Chondrocyte (in vitro differentiated cells): ENCODE data around the gene SRSF1. TPM values are rescaled to one million over a fixed set of nuclear protein-coding genes. Genes with fewer than 3 reads are reported as not detected.
A peak's percentile ranks its signal among the peaks of the same experiment; 100 is the strongest.

Experiments
- DNase-seq: peaks from one replicate; pipeline ENCODE4 v3.0.0; 2021; ENCODE audit warnings: mixed read lengths, low spot score
- H3K27ac Mint-ChIP-seq: one replicate; pipeline ENCODE4 v1.8.0; 2021; ENCODE audit warnings: mild to moderate bottlenecking, moderate library complexity, mixed read lengths; ENCODE audit not compliant: unreplicated experiment
- H3K27me3 Mint-ChIP-seq: 2 replicates; pipeline ENCODE4 v1.8.0; 2021; ENCODE audit warnings: low read depth, mixed read lengths
- H3K36me3 Mint-ChIP-seq: 2 replicates; pipeline ENCODE4 v1.8.0; 2021; ENCODE audit warnings: low read depth, mixed read lengths
- H3K4me1 Mint-ChIP-seq: 2 replicates; pipeline ENCODE4 v1.8.0; 2021; ENCODE audit warnings: low read depth, mild to moderate bottlenecking, mixed read lengths
- H3K4me3 Mint-ChIP-seq: one replicate; pipeline ENCODE4 v1.8.0; 2021; ENCODE audit warnings: mild to moderate bottlenecking, moderate library complexity, mixed read lengths; ENCODE audit not compliant: unreplicated experiment
- H3K9me3 Mint-ChIP-seq: 2 replicates; pipeline ENCODE4 v1.8.0; 2021; ENCODE audit warnings: low read depth, mixed read lengths
- total RNA-seq: library from RNA; stranded (reverse); gene quantifications from 3 replicates; pipeline ENCODE4 v1.2.1, GENCODE V29; 2021
- TF ChIP-seq, protein P1 (sequence below): fragments of 200-600 bp; sonication (generic); IDR thresholded peaks from 2 replicates; pipeline ENCODE4 v1.5.0; 2021; ENCODE audit warnings: antibody characterized with exemption, mild to moderate bottlenecking, moderate library complexity

Gene SRSF1
- total RNA-seq, 1 donor from 2014 or later, result 115 TPM

- Mint-ChIP-seq H3K36me3 (no peaks in the 10 kb centered on the region), H3K27ac (peak overlapping the region; percentile 88), H3K4me3 (no peak overlapping the region), H3K4me1 (peaks cover 37% of the 10 kb centered on the region), H3K9me3 (no peaks in the 10 kb centered on the region), H3K27me3 (no peaks in the 10 kb centered on the region)
- no peak for DNase-seq
- TF ChIP-seq, protein P1, sequence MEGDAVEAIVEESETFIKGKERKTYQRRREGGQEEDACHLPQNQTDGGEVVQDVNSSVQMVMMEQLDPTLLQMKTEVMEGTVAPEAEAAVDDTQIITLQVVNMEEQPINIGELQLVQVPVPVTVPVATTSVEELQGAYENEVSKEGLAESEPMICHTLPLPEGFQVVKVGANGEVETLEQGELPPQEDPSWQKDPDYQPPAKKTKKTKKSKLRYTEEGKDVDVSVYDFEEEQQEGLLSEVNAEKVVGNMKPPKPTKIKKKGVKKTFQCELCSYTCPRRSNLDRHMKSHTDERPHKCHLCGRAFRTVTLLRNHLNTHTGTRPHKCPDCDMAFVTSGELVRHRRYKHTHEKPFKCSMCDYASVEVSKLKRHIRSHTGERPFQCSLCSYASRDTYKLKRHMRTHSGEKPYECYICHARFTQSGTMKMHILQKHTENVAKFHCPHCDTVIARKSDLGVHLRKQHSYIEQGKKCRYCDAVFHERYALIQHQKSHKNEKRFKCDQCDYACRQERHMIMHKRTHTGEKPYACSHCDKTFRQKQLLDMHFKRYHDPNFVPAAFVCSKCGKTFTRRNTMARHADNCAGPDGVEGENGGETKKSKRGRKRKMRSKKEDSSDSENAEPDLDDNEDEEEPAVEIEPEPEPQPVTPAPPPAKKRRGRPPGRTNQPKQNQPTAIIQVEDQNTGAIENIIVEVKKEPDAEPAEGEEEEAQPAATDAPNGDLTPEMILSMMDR, result no peak
Observed at GRCh38 chr17:57990037-57990436, 17.0 kb downstream of the SRSF1 start.

DNA sequence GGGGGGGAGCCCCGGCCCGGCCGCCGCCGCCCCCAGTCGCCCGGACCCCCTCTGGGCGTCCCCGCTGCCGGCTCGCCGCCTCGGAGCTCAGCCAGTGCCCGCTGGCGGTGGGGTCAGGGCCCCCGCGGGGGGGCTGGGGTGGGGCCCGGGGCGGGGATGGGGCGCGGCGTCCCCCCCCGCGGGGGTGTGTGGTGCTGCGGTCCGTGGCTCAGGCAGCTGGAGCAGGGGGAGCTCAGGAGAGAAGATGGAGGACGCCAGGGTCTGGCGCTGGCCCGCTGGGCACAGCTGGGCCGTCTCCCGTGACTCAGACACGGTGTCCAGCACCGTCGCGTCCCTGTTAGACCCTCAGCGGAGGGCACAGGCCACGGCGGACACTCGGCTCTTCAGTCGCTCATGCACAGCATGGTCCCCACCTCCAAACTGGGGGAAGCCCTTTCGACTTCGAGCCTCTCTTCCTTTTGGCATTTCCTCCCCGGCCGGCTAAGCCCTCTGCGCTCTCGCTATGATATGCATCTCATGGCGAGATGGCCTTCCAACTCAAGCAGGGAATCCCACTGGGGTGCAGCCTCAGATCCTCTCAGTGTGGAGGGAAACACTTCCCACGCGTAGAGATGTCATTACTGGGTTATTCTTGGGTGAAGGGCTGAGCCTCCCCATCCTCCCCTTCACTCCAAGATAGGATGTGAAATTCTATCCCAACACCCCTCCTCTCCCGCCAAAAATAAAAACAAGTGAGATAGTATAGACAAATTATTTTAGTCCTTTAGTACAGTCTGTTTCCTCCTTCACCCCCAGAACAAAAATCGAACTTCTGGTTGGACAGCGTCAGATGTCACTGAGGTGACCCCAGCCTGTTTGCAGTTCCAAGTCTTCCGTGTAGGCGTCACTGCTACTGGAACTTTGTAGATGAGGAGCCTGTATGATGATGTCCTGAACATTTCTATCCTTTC is 18.5 kb downstream of the SRSF1 start:
- DNase-seq, result no peak
- Mint-ChIP-seq H3K36me3 (no peaks in the 10 kb centered on the region), H3K4me3 (peak overlapping the region; percentile 81), H3K4me1 (peaks cover 52% of the 10 kb centered on the region), H3K27ac (peak overlapping the region; percentile 88), H3K27me3 (no peaks in the 10 kb centered on the region), H3K9me3 (no peaks in the 10 kb centered on the region)
- TF ChIP-seq, protein P1, result peak; percentile 42

GRCh38 chr17:57987581-57988300 is 19.3 kb downstream of the SRSF1 start, which contains the start of gene VEZF1:
TSS of gene VEZF1 (minus strand) at chr17:57988254. CDS start at chr17:57988111, 143 bp downstream.
- H3K27me3 Mint-ChIP-seq, result no peaks in the 10 kb centered on the region
- peak within 1 kb of the TSS; percentile 82 for H3K4me3 Mint-ChIP-seq
- H3K9me3 Mint-ChIP-seq, result no peaks in the 10 kb centered on the region
- H3K27ac Mint-ChIP-seq, result peak within 1 kb of the TSS; percentile 97
- peaks cover 58% of the 10 kb centered on the region for H3K4me1 Mint-ChIP-seq
- TF ChIP-seq, protein P1, result no peak
- no peak for DNase-seq
- H3K36me3 Mint-ChIP-seq, result peaks cover under 1% of the 10 kb centered on the region

- DNase-seq, result no peak
- Mint-ChIP-seq H3K4me1 (peaks cover 64% of the 10 kb centered on the region), H3K27ac (peak overlapping the region; percentile 97), H3K9me3 (no peaks in the 10 kb centered on the region), H3K36me3 (peaks cover 3% of the 10 kb centered on the region), H3K27me3 (no peaks in the 10 kb centered on the region), H3K4me3 (peak overlapping the region; percentile 82)
- TF ChIP-seq, protein P1, result no peak
Observed at GRCh38 chr17:57986841-57987580, 20.0 kb downstream of the SRSF1 start.

- Mint-ChIP-seq H3K27ac (peak overlapping the region; percentile 83), H3K9me3 (no peaks in the 10 kb centered on the region), H3K4me3 (peak overlapping the region; percentile 23), H3K4me1 (peaks cover 62% of the 10 kb centered on the region), H3K36me3 (peaks cover 6% of the 10 kb centered on the region), H3K27me3 (no peaks in the 10 kb centered on the region)
- no peak for DNase-seq
- TF ChIP-seq, protein P1, result no peak
Observed at GRCh38 chr17:57985675-57985974, 21.4 kb downstream of the SRSF1 start.
